Right lung (tissue), 5 donors: ENCODE data around the gene SEMA4B. TPM values are rescaled to one million over a fixed set of nuclear protein-coding genes. Genes with fewer than 3 reads are reported as not detected.

ENCODE experiments used
- DNase-seq, 2 donors: peaks; one replicate each; pipeline ENCODE4 v3.0.0-alpha.2; 2013
- polyA plus RNA-seq, 5 donors: library from polyadenylated mRNA; unstranded; fragments of 120-200 nt; gene quantifications; one replicate each; pipeline versions ENCODE4 v1.2.1 to v1.2.3, GENCODE V29; 2013; ENCODE audit warnings: inconsistent platforms in 1 of 5, low replicate concordance in 1 of 5; ENCODE audit not compliant: insufficient read length in 5 of 5, insufficient read depth in 1 of 5

The SEMA4B gene
- polyA plus RNA-seq, 5 donors: 21.0 to 30.0 (median 23.4) TPM

GRCh38 chr15:90225504-90226234 lies 24.5 kb downstream of the SEMA4B start:
- DNase-seq: no peak

- DNase-seq: no peak
These were observed 26.2 kb downstream of the SEMA4B start for GRCh38 chr15:90227336-90227735.

GRCh38 chr15:90227816-90228772 lies 27.0 kb downstream of the SEMA4B start:
- no peak for DNase-seq

- no peak for DNase-seq
These were observed 27.8 kb downstream of the SEMA4B start for GRCh38 chr15:90228960-90229359.

GRCh38 chr15:90230071-90230494 lies 29.0 kb downstream of the SEMA4B start:
- DNase-seq: no peak

- no peak for DNase-seq
These were observed 29.5 kb downstream of the SEMA4B start for GRCh38 chr15:90230610-90231009.

GRCh38 chr15:90231028-90232017 lies 30.2 kb downstream of the SEMA4B start:
- DNase-seq: no peak

GRCh38 chr15:90232196-90232595 lies 31.1 kb downstream of the SEMA4B start:
- DNase-seq: no peak

DNA sequence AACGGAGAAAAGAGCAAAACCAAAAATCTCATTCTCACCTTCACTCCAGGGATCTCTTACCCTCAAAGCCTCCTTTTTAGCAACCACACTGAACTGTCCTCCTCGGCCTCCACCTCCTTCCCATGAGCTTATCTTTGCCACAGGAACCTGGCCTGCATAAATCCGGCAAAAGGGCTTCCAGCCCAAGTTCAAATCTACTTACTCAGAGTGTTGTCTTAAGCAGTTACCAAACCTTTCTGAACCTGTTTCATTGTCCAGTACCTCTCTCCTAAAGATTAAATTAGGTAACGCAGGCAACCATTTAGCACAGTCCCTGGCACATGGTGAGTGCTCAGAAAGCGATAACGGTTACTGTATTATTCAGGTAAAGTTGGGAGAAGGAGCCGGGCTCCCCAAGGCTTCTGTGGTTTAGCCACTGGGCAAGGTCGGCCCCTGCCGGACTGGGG lies 31.8 kb downstream of the SEMA4B start:
- DNase-seq: peak in 1 of 2 donors; percentile 28

DNA sequence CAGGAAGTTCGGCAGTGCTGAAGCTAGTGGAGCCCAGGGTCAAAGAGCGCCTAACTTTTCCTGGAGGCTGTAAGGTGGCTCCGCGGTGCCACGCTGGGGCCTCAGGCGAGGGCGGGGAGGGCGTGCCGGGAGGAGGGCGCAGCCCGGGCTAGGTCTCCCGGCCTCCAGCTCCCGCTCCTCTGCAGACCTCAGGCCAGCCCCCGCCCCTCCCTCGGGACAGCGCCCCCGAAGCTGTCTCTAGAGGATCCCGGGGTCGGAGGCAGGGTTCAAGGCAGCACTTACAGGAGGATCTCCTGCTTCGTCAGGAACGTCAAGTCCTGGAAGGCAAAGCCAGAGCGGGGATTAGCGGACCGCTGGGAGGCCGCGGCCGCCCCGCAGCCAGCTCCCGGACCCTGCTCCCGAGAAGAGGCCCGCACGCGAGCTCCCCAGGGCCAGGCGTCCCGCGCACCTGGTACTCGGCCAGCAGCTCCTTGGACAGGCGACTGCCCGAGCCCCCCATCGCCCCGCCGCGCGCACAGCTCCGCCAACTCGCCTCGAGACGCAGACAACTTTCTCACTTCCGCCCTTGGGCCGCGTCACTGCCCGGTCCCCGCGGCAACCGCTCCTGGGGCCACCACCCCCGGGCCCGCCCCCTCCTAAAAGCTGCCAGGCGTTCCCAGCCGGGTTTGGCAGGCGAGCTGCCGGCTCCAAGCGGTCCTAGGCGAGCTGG lies 32.4 kb downstream of the SEMA4B start, which contains the start of gene CIB1:
CIB1 (minus strand) TSS at position 555 of the 709 bp plus-strand sequence; CDS start at position 499, 56 bp downstream.
- peak; percentile 96 to 97 for DNase-seq

DNA sequence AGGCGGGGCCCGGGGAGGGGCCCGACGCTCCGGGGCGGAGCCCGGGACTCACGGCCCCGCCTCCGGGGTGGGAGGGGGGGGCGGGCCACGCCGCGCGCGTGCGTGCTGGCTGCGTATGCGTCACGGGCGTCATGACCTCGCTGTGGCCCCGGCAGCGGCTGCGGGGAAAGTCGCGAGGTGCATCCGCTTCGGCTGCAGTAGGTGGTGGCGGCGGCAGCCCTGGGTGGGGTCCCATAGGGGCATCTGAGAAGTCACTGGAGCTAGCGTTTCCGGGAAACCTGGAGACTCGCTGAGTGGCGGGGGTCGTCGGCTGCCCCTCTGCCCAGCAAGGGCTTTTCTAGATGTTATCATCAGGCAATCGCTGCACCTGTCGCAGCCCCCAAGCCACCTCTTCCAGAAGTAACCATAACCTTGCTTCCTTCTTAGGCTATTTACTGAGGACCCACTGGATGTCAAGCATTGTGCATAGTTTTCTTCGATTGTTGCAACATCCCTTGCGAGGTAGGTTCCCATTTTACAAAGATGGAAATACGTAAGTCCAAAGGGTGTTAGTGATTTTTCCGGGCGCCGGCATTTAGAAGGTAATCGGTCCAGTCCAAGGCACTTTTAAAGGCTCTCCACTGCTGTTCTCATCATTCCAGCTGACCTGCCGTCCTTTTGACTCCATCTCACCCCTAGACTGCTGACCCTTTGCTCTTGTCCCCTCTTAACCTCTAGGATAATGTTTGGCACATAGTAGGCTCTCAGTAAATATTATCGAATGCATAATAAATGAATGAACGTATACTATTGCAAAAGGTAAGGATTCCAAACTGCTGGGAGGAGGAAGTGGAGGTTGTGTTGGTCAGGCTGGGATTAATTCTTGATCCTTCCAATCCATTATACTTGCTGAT lies 33.2 kb downstream of the SEMA4B start, which contains the start of gene GDPGP1:
GDPGP1 (plus strand) TSS at position 114 of the 893 bp plus-strand sequence. CDS start 6,700 bp downstream, outside the sequence.
- DNase-seq: no peak

GRCh38 chr15:90239371-90239770 lies 38.2 kb downstream of the SEMA4B start:
- no peak for DNase-seq

- no peak for DNase-seq
These were observed 39.7 kb downstream of the SEMA4B start for GRCh38 chr15:90240856-90241255.

- DNase-seq: no peak
These were observed 40.4 kb downstream of the SEMA4B start for GRCh38 chr15:90241343-90242192.

- DNase-seq: no peak
These were observed 43.0 kb downstream of the SEMA4B start for GRCh38 chr15:90243943-90244639.

DNA sequence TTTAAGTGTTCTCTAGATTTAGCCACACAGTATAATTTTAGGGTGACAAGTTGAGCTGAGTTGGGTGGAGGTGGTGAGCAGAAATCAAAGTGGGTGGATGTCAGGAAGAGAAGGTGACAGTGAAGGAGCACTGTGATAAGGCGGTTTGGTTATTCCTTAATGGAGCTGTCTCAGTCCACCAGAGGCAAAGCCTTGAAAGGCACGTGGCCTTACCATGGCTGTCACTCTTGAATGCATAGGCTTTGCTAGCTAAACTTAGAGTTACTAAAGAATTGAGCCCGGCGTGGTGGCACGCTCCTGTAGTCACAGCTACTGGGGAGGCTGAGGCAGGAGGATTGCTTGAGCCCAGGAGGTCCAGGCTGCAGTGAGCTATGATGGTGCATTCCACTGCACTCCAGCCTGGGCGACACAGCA lies 47.7 kb downstream of the SEMA4B start:
- DNase-seq: no peak

DNA sequence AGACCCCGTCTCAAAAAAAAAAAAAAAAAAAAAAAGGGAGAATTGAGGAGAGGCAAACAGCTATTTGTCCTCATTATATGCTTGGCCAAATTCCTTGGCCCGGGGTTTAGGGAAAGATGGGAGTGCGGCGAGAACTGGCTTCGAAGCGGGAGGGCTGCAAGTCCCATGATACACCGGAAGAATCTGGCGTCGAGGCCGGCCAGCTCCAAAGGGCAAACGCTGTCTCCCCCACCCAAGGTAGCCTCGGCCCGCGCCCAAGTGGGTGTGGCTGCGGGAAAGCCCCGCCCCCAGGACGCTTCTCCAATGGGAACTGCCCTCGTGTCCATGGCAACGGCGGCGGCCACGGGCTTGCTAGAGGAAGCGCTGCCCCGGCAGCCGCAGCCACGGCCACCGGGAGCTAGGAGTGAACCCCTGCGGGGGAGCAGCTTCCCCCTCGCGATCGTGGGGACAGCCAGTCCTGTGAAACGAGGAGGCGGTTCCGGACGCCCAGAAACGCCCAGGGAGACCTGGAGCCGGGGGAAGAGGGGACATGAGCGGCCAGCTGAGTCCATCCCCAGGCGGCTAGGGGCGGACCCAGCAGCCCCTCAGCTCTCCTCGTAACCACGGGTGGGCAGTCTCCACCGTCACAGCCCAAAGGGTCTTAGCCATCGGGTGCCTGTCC lies 48.2 kb downstream of the SEMA4B start, which contains the start of gene TTLL13:
TTLL13 (plus strand) TSS at position 354 of the 661 bp plus-strand sequence. CDS start 1,075 bp downstream, outside the sequence.
- peak; percentile 85 to 89 for DNase-seq
